AG09309 (cell line): Measurements from ENCODE around the gene LTBR.

Experiments
- DNase-seq: peaks from one replicate; pipeline ENCODE4 v3.0.0-alpha.2; 2010; ENCODE audit warnings: low read depth
- H3K4me3 ChIP-seq: 2 replicates; pipeline ENCODE4 v1.5.1; 2011; ENCODE audit warnings: mild to moderate bottlenecking, low read depth, low read length, moderate library complexity; ENCODE audit not compliant: control insufficient read depth
- TF ChIP-seq, protein P1 (sequence below): IDR thresholded peaks from 2 replicates; pipeline ENCODE4 v1.5.1; 2011; ENCODE audit warnings: mild to moderate bottlenecking, low read depth, low read length, inconsistent platforms; ENCODE audit not compliant: insufficient read depth, control insufficient read depth; ENCODE audit errors: missing control alignments

Gene LTBR

DNA sequence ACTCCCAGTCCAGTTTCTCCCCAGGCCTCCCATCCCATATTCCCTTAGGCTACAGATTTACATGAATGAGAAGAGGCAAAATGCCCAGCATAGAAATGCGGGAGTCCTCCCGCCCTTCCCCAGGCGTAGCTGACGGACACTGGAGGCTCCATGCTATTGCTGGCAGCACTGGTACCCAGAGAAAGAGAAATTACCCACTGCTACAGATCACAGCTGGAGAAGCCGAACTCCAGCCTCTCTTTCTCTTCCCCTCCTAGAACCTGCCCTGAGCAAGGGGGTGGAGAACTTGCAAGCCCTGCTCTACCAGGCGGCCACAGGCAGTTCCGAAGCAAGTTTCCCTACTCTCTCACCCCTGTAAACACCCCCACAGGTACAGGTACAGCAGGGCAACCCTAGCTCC lies 3.6 kb downstream of the LTBR start:
- no peak for DNase-seq
- TF ChIP-seq, protein P1, sequence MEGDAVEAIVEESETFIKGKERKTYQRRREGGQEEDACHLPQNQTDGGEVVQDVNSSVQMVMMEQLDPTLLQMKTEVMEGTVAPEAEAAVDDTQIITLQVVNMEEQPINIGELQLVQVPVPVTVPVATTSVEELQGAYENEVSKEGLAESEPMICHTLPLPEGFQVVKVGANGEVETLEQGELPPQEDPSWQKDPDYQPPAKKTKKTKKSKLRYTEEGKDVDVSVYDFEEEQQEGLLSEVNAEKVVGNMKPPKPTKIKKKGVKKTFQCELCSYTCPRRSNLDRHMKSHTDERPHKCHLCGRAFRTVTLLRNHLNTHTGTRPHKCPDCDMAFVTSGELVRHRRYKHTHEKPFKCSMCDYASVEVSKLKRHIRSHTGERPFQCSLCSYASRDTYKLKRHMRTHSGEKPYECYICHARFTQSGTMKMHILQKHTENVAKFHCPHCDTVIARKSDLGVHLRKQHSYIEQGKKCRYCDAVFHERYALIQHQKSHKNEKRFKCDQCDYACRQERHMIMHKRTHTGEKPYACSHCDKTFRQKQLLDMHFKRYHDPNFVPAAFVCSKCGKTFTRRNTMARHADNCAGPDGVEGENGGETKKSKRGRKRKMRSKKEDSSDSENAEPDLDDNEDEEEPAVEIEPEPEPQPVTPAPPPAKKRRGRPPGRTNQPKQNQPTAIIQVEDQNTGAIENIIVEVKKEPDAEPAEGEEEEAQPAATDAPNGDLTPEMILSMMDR, result no peak
- H3K4me3 ChIP-seq, result no peak overlapping the region

DNA sequence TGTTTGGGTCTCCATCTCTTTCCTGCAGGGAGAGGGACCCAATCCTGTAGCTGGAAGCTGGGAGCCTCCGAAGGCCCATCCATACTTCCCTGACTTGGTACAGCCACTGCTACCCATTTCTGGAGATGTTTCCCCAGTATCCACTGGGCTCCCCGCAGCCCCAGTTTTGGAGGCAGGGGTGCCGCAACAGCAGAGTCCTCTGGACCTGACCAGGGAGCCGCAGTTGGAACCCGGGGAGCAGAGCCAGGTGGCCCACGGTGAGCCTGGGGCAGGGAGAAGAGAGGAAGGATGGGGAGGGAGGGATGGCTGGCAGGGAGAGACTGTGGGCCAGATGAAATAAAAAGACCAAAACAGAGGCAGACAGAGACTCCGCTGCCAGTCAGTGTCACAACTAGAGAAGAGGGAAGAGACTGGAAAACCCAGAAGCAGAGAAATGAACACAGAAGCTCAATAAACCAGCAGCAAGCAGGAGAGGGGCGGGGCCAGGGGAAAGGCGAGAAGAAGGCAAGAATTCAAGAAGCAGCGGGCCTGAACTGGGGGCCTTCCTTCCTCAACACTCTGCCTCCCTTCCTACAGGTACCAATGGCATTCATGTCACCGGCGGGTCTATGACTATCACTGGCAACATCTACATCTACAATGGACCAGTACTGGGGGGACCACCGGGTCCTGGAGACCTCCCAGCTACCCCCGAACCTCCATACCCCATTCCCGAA lies 6.3 kb downstream of the LTBR start:
- DNase-seq, result no peak
- H3K4me3 ChIP-seq, result no peak overlapping the region
- TF ChIP-seq, protein P1, result no peak

DNA sequence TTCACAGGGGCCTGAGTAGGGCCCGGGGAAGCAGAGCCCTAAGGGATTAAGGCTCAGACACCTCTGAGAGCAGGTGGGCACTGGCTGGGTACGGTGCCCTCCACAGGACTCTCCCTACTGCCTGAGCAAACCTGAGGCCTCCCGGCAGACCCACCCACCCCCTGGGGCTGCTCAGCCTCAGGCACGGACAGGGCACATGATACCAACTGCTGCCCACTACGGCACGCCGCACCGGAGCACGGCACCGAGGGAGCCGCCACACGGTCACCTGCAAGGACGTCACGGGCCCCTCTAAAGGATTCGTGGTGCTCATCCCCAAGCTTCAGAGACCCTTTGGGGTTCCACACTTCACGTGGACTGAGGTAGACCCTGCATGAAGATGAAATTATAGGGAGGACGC lies 7.1 kb downstream of the LTBR start:
- no peak overlapping the region for H3K4me3 ChIP-seq
- TF ChIP-seq, protein P1, result no peak
- no peak for DNase-seq

DNA sequence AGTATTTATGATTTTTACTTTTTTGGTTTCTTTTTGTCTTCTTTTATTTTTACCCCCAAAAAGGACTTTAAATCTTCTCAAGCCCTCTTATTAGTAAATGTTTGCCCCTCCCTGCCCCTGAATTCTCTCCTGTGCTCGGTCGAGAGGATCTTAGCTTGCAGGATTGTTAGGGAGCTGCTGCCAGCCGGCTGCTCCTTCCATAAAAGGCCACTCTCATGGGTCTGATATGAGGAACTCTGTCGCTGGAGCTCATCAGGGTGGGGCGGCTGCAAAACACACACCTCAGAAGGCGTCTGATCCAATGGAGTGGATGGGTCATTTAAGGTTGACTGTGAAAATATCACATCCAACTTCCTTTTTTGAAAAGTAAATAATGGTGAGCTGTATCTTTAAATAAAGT lies 8.5 kb downstream of the LTBR start:
- TF ChIP-seq, protein P1, result no peak
- DNase-seq, result no peak

DNA sequence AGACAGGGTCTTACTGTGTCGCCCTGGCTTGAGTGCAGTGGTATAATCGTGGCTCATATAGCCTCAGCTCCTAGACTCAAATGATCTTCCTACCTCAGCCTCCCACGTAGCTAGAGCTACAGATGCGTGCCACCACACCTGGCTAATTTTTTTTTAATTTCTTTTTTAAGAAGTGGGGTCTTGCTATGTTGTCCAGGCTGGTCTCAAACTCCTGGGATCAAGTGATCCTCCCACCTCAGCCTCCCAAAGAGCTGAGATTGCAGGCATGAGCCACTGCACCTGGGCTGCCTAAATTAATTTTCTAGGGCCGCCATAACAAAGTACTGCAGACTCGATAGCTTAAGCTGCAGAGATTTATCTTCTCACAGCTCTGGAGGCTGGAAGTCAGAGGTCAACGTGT lies 9.1 kb downstream of the LTBR start:
- no peak for DNase-seq
- TF ChIP-seq, protein P1, result no peak
- H3K4me3 ChIP-seq, result no peak overlapping the region

More for the DNA sequence above, 8.5 kb downstream of the LTBR start:
- H3K4me3 ChIP-seq, result no peak overlapping the region

DNA sequence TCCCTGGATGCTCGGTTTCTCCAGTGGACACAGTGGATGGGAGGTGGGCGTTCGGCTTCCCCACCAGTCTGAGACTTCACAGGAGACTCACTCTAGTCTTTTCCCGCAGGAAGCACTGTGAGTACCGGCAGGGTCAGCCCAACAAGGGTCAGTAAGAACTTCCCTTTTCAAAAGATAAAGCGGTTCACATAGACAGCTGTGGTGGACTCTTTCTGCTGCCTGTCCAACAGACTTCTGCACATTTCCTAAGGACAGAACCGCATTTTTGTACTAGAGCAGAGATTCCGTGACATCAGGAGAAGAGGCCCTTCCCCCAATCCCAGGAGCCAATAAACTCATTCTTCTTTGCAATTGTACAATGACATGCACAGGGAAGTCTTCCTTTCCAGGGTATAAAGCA lies 10.4 kb downstream of the LTBR start:
- no peak overlapping the region for H3K4me3 ChIP-seq
- TF ChIP-seq, protein P1, result no peak
- DNase-seq, result no peak
